GM12891 (cell line): ENCODE measurements around the gene GPR17.

Experiments
- POLR2A ChIP-seq: IDR thresholded peaks from 2 replicates; pipeline ENCODE4 v1.6.1; 2011; ENCODE audit warnings: low read depth, low read length, control low read depth
- POLR2AphosphoS5 ChIP-seq: IDR thresholded peaks from 2 replicates; pipeline ENCODE4 v1.6.1; 2011; ENCODE audit warnings: low read depth, low read length, control low read depth
- SPI1 ChIP-seq: IDR thresholded peaks from 2 replicates; pipeline ENCODE4 v1.6.1; 2011; ENCODE audit warnings: low read depth, low read length, control low read depth
- TAF1 ChIP-seq: IDR thresholded peaks from 2 replicates; pipeline ENCODE4 v1.6.1; 2011; ENCODE audit warnings: low read depth, low read length, control low read depth

DNA sequence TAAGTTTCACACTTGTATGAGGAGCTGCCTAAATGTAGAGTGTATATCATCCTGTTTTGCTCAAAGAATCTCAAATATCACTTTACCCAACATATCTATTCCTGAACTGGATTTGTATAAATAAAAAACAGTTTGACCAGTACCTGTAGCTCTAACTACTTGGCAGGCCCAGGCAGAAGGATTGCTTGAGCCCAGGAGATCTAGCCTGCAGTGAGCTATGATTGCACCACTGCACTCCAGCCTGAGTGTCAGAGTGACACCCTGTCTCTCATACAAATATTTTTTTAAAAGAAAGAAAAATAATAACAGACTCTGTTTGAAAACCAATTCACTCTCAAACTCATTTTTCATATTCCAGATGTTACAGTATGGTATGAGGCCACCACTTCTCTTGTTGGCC is 37.1 kb downstream of the GPR17 start:
- TF ChIP-seq POLR2A (no peak), TAF1 (no peak), SPI1 (no peak), POLR2AphosphoS5 (no peak)
